GM18526 (cell line): ENCODE data around the gene TBX18.

Experiments used
- POLR2A ChIP-seq: IDR thresholded peaks from 3 replicates; pipeline ENCODE4 v1.6.1; 2011; ENCODE audit not compliant: insufficient read length; ENCODE audit errors: extremely low read depth

Gene TBX18

GRCh38 chr6:84776392-84776791, 12.0 kb upstream of the TBX18 start:
- TF ChIP-seq POLR2A, result no peak

- TF ChIP-seq POLR2A, result no peak
Observed at GRCh38 chr6:84775751-84776150, 11.4 kb upstream of the TBX18 start.

- no peak for TF ChIP-seq POLR2A
Observed at GRCh38 chr6:84774985-84775284, 10.5 kb upstream of the TBX18 start.

GRCh38 chr6:84774157-84774984, 10.0 kb upstream of the TBX18 start:
- TF ChIP-seq POLR2A, result no peak

GRCh38 chr6:84773431-84774156, 9.2 kb upstream of the TBX18 start:
- no peak for TF ChIP-seq POLR2A

GRCh38 chr6:84773133-84773430, 8.7 kb upstream of the TBX18 start:
- TF ChIP-seq POLR2A, result no peak

- TF ChIP-seq POLR2A, result no peak
Observed at GRCh38 chr6:84772428-84773132, 8.2 kb upstream of the TBX18 start.

GRCh38 chr6:84771756-84772356, 7.5 kb upstream of the TBX18 start:
- no peak for TF ChIP-seq POLR2A

GRCh38 chr6:84771125-84771755, 6.8 kb upstream of the TBX18 start:
- TF ChIP-seq POLR2A, result no peak

GRCh38 chr6:84770521-84770920, 6.1 kb upstream of the TBX18 start:
- TF ChIP-seq POLR2A, result no peak

GRCh38 chr6:84769306-84769705, 4.9 kb upstream of the TBX18 start:
- no peak for TF ChIP-seq POLR2A

- TF ChIP-seq POLR2A, result no peak
Observed at GRCh38 chr6:84768442-84769174, 4.2 kb upstream of the TBX18 start.

- TF ChIP-seq POLR2A, result no peak
Observed at GRCh38 chr6:84767526-84768201, 3.3 kb upstream of the TBX18 start.
